OCI-LY7 (cell line): ENCODE results near the gene ORM2. TPM values are rescaled to one million over a fixed set of nuclear protein-coding genes. Genes with fewer than 3 reads are reported as not detected.

Experiments used
- BruUV-seq: library from RNA; stranded (reverse); fragments of 400-500 nt; replicated peaks from 2 replicates; lab custom pipeline; 2021; lab: Mats Ljungman, UMichigan
- CTCF ChIA-PET: fragments of 300-600 bp; sonication (Branson Sonifier 250); formaldehyde crosslinking; loops from one replicate; lab custom pipeline; 2022; ENCODE audit warnings: antibody characterized with exemption; ENCODE audit not compliant: unreplicated experiment; lab: Charles Lee
- POLR2A ChIA-PET: fragments of 300-600 bp; sonication (Branson Sonifier 250); formaldehyde crosslinking; loops from one replicate; lab custom pipeline; 2022; ENCODE audit warnings: antibody characterized with exemption; lab: Charles Lee
- DNase-seq: peaks from one replicate; pipeline ENCODE4 v3.0.0-alpha.2; 2015; ENCODE audit warnings: low spot score
- H2AFZ ChIP-seq: fragments of 200-600 bp; sonication (generic), shearing (Covaris generic); 2 replicates; pipeline ENCODE4 v1.6.1; 2014; ENCODE audit warnings: mild to moderate bottlenecking, antibody characterized with exemption, low read length, moderate library complexity
- H3K27ac ChIP-seq: fragments of 200-600 bp; sonication (generic); 2 replicates; pipeline ENCODE4 v1.5.1; 2014; ENCODE audit warnings: mixed run types, low read depth, mild to moderate bottlenecking, moderate library complexity, low read length, inconsistent platforms; ENCODE audit not compliant: poor library complexity, severe bottlenecking
- H3K36me3 ChIP-seq: fragments of 200-600 bp; sonication (generic); 2 replicates; pipeline ENCODE4 v1.6.1; 2014; ENCODE audit warnings: mild to moderate bottlenecking, antibody characterized with exemption, low read length, moderate library complexity, mixed read lengths; ENCODE audit not compliant: insufficient read depth
- H3K4me1 ChIP-seq: fragments of 200-600 bp; sonication (generic); 2 replicates; pipeline ENCODE4 v1.5.1; 2014; ENCODE audit warnings: mild to moderate bottlenecking, low read length; ENCODE audit not compliant: insufficient read depth, poor library complexity, severe bottlenecking
- H3K4me2 ChIP-seq: fragments of 200-600 bp; sonication (generic); 2 replicates; pipeline ENCODE4 v1.6.1; 2014; ENCODE audit warnings: mild to moderate bottlenecking, low read length
- H3K4me3 ChIP-seq: fragments of 200-600 bp; sonication (generic); 2 replicates; pipeline ENCODE4 v1.5.1; 2014; ENCODE audit warnings: mild to moderate bottlenecking, low read depth, low read length; ENCODE audit not compliant: poor library complexity, severe bottlenecking
- H3K79me2 ChIP-seq: fragments of 200-600 bp; sonication (generic); 2 replicates; pipeline ENCODE4 v1.6.1; 2016; ENCODE audit warnings: low read depth, mild to moderate bottlenecking, low read length, moderate library complexity, mixed read lengths; ENCODE audit not compliant: insufficient read depth
- H3K9me2 ChIP-seq: fragments of 200-600 bp; sonication (generic); 2 replicates; pipeline ENCODE4 v1.6.1; 2016; ENCODE audit warnings: mild to moderate bottlenecking, low read length, mixed read lengths; ENCODE audit not compliant: insufficient read depth
- H3K9me3 ChIP-seq: fragments of 200-600 bp; sonication (generic); 2 replicates; pipeline ENCODE4 v1.6.1; 2014; ENCODE audit warnings: mild to moderate bottlenecking, mixed run types, low read length, mixed read lengths
- H4K20me1 ChIP-seq: fragments of 200-600 bp; sonication (generic); 2 replicates; pipeline ENCODE4 v1.6.1; 2014; ENCODE audit warnings: mild to moderate bottlenecking, antibody characterized with exemption, low read length, moderate library complexity, mixed read lengths; ENCODE audit not compliant: insufficient read depth
- EZH2phosphoT487 ChIP-seq: fragments of 200-600 bp; sonication (generic); IDR thresholded peaks from 2 replicates; pipeline ENCODE4 v1.6.1; 2018; ENCODE audit warnings: low read depth, borderline replicate concordance, mild to moderate bottlenecking, mixed run types, antibody characterized with exemption, low read length, moderate library complexity, mixed read lengths
- intact Hi-C: fragments of 100-400 bp; cut with micrococcal nuclease; formaldehyde crosslinking; loops from one replicate; pipeline ENCODE4 v1.10.0; 2022; ENCODE audit not compliant: unreplicated experiment
- total RNA-seq, 2 experiments: library from RNA; depleted of rRNA in 1 of 2; stranded (reverse); fragments of >200 nt in 1 of 2; shearing (Covaris generic) in 1 of 2; gene quantifications; 2 replicates each; pipeline ENCODE4 v1.2.3, GENCODE V29; 2014 to 2022
- TF ChIP-seq, protein P1 (sequence below): fragments of 200-600 bp; sonication (generic); conservative IDR thresholded peaks from 2 replicates; pipeline ENCODE4 v1.5.1; 2014; ENCODE audit warnings: mild to moderate bottlenecking, antibody characterized with exemption, low read length, moderate library complexity, mixed read lengths

The ORM2 gene
- total RNA-seq, 2 experiments from 2014 or later, result not detected

DNA sequence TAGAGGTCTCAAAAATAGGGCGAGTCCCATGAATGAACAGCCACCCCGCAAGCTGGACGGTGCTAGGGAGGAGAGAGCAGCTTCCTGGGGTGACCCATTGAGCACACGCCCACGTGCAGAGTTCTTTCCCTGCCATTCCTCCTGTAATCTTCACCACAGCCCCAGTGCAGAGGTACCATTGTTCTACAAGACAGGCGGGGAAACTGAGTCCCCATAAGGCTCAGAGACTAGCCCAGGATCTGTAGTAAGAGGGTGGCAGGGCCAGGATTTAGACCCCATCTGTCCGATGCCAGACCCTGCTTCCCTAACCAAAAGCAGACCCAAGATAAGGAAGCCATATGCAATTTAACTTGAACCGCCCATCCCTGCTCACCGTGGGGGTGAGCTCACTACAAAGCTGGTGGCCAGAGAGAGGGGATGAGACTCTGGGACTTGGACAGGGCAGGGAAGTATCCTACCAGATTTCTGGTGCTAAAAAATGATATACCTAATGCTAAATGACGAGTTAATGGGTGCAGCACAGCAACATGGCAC lies 43.5 kb upstream of the ORM2 start:
- DNase-seq, result no peak
- POLR2A ChIA-PET, result no interaction called here
- Histone ChIP-seq H3K27ac (no peak overlapping the region), H3K9me2 (no peaks in the 10 kb centered on the region), H2AFZ (no peak overlapping the region), H3K4me2 (no peak overlapping the region), H3K9me3 (no peaks in the 10 kb centered on the region), H3K79me2 (no peaks in the 10 kb centered on the region), H4K20me1 (no peaks in the 10 kb centered on the region), H3K36me3 (no peaks in the 10 kb centered on the region), H3K4me3 (no peak overlapping the region), H3K4me1 (no peaks in the 10 kb centered on the region)
- CTCF ChIA-PET, result no interaction called here
- no TSS peak for BruUV-seq
- intact Hi-C loops, result no loop called here
- TF ChIP-seq, protein P1, sequence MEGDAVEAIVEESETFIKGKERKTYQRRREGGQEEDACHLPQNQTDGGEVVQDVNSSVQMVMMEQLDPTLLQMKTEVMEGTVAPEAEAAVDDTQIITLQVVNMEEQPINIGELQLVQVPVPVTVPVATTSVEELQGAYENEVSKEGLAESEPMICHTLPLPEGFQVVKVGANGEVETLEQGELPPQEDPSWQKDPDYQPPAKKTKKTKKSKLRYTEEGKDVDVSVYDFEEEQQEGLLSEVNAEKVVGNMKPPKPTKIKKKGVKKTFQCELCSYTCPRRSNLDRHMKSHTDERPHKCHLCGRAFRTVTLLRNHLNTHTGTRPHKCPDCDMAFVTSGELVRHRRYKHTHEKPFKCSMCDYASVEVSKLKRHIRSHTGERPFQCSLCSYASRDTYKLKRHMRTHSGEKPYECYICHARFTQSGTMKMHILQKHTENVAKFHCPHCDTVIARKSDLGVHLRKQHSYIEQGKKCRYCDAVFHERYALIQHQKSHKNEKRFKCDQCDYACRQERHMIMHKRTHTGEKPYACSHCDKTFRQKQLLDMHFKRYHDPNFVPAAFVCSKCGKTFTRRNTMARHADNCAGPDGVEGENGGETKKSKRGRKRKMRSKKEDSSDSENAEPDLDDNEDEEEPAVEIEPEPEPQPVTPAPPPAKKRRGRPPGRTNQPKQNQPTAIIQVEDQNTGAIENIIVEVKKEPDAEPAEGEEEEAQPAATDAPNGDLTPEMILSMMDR, result no peak
- TF ChIP-seq EZH2phosphoT487, result no peak

DNA sequence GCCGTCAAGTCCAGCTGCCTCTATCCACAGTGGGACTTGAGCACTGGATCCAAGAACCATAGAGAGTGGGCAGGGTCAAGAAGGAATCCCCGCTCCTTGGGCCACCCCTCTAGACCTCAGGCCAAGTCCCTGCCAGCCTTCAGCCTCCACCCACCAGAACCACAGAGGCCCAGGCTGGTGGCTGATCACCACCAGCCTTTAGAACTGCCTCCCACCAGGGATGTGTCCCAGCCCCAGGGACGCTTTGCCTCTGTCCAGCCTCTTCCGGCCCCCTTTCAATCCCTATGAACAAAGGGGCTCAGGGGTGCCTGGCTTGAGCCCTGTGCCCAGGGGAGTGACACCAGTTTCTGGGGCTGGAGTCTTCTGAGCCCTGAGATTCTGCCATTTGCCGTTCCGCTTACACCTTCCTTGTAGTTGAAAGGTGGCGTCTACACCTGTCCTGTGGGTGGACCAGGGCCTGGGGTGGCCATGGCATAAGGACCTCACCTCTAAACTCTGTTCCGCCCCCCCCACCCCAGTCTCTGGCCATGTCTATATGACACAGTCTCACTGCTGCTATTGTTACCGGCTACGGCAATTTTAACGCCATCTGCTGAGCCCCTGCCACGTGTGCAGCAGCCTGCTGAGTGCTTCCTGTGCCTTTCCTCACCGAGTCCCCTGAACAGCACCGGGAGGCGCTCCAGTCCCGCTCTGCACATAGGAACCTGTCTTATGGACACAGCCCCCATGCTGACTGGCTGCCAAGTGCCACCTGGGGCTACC lies 42.5 kb upstream of the ORM2 start:
- no peaks in the 10 kb centered on the region for H3K9me2 ChIP-seq
- H3K4me3 ChIP-seq, result no peak overlapping the region
- H3K79me2 ChIP-seq, result no peaks in the 10 kb centered on the region
- POLR2A ChIA-PET, result no interaction called here
- no TSS peak for BruUV-seq
- H3K9me3 ChIP-seq, result no peaks in the 10 kb centered on the region
- H4K20me1 ChIP-seq, result no peaks in the 10 kb centered on the region
- no peak overlapping the region for H3K27ac ChIP-seq
- TF ChIP-seq, protein P1, result no peak
- TF ChIP-seq EZH2phosphoT487, result no peak
- DNase-seq, result no peak
- H2AFZ ChIP-seq, result no peak overlapping the region
- no peaks in the 10 kb centered on the region for H3K36me3 ChIP-seq
- intact Hi-C loops, result no loop called here
- CTCF ChIA-PET, result no interaction called here
- no peaks in the 10 kb centered on the region for H3K4me1 ChIP-seq
- no peak overlapping the region for H3K4me2 ChIP-seq

DNA sequence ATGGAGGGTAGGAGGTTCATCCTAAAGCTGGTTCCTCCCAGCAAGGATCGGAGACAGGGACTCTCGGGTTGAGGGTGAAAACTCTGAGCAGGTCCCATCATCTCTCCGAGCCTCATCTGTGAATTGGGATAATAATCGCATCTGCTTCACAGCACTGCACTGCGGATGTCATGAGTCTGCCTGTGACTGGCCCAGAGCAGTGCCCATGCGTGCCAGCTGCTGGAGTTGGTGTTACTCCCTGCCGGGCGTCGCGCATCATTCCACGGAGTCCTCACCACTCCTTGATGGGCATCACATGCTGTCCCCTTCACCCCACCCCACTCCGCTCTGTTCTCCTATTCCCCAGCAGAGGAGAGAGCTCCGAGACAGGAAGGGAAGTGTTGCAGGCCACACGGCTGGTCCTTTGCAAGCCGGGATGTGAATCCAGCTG lies 41.9 kb upstream of the ORM2 start:
- no peak for DNase-seq
- Histone ChIP-seq H4K20me1 (no peaks in the 10 kb centered on the region), H3K4me2 (no peak overlapping the region), H3K4me1 (no peaks in the 10 kb centered on the region), H3K27ac (no peak overlapping the region), H3K4me3 (no peak overlapping the region), H3K79me2 (no peaks in the 10 kb centered on the region), H3K9me3 (no peaks in the 10 kb centered on the region), H3K36me3 (no peaks in the 10 kb centered on the region), H3K9me2 (no peaks in the 10 kb centered on the region), H2AFZ (no peak overlapping the region)
- ChIA-PET CTCF (no interaction called here), POLR2A (no interaction called here)
- intact Hi-C loops, result no loop called here
- TF ChIP-seq, protein P1, result no peak
- no peak for TF ChIP-seq EZH2phosphoT487
- no TSS peak for BruUV-seq
